ENCODE measurements around the gene FAM3A.

Gene FAM3A

DNA sequence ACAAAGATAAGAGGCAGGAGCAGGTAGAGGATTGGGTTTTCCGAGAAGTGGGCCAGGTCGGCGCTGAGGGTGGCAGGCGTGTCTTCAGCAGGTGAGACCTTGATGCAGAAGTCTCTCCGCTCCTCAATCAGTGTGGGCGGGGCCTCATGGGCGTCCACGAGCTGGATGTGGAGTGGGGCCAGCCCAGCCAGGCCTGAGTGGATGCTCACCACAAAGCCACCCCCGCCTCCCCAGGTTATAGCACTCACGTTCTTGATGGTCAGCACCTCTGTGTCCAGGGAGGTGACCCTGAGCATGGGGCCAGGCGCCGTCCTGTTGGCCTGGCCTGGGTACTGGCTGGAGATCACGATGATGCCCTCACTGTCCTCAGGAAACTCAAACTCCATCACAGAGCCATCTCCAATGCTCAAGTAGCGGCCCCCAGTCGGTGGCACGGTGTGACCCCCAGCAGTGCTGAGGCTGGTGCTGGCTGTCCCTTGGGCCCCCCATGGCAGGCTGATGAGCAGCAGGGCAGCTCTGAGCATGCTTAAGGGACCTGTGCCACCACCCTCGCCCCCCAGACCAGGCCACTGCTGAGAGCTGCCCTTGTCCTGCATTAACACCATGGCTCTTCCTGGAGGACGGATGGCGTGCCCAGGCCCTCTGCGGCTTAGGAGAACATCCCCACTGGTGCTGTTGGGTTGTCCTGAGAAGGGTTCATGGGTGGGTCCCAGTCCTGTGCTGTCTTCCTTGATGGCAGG is 27.5 kb downstream of the FAM3A start:
- Histone ChIP-seq H3K4me1 (ENCODE audit: control insufficient read depth, insufficient read depth, low read length) (peaks cover 5% of the 10 kb centered on the region), H3K27me3 (ENCODE audit: control insufficient read depth, insufficient read depth, low read length, poor library complexity, severe bottlenecking) (peaks cover 9% of the 10 kb centered on the region), H3K9me3 (ENCODE audit: control insufficient read depth, low read length) (no peaks in the 10 kb centered on the region), H3K27ac (ENCODE audit: insufficient read depth, low read depth, low read length, poor library complexity, severe bottlenecking) (no peak overlapping the region), H3K36me3 (ENCODE audit: control insufficient read depth, insufficient read depth, low read length) (no peaks in the 10 kb centered on the region), H3K4me3 (ENCODE audit: insufficient read depth, low read depth, low read length) (no peak overlapping the region)
- 94 to 95% methylated on average over 20 of the region's 20 CpGs for WGBS, 2 experiments

DNA sequence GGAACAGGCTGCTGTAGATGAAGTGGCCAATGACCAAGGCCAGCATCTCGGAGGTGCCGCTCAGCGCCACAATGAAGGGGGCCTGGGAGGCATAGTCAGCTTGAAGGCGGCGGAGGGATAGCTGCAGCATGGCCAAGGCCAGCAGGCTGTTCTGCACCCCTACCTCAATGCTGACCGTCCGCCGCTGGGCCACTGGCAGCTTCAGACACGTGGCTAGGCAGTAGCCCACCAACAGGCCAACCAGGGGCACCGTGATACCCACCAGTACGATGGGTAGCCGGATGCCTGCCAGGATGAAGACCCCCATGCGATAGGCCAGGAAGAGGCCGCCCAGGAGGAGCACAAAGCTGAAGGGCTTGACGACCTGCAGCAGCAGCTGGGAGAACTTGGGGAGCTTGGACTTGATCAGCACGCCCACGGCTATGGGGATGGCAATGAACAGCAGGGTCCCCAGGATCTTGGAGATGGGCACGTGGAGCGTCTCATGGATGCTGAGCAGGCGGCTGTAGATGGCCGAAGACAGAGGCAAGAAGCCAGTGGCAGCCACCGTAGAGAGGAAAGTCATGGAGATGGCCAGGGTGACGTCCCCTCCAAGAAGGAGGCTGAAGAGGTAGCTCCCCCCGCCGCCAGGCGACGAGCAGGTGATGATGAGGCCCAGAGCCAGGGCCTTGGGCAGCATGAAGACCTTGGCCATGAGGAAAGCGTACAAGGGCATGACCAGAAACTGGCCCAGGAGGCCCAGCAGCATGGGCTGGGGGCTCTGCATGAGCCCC is 28.3 kb downstream of the FAM3A start:
- H3K27me3 ChIP-seq (ENCODE audit: control insufficient read depth, insufficient read depth, low read length, poor library complexity, severe bottlenecking) = peaks cover 9% of the 10 kb centered on the region
- 96% methylated on average over 28 of the region's 28 CpGs for WGBS, 2 experiments
- no peak overlapping the region for H3K4me3 ChIP-seq (ENCODE audit: insufficient read depth, low read depth, low read length)
- H3K36me3 ChIP-seq (ENCODE audit: control insufficient read depth, insufficient read depth, low read length) = no peaks in the 10 kb centered on the region
- no peak overlapping the region for H3K27ac ChIP-seq (ENCODE audit: insufficient read depth, low read depth, low read length, poor library complexity, severe bottlenecking)
- H3K4me1 ChIP-seq (ENCODE audit: control insufficient read depth, insufficient read depth, low read length) = peaks cover 5% of the 10 kb centered on the region
- H3K9me3 ChIP-seq (ENCODE audit: control insufficient read depth, low read length) = no peaks in the 10 kb centered on the region

DNA sequence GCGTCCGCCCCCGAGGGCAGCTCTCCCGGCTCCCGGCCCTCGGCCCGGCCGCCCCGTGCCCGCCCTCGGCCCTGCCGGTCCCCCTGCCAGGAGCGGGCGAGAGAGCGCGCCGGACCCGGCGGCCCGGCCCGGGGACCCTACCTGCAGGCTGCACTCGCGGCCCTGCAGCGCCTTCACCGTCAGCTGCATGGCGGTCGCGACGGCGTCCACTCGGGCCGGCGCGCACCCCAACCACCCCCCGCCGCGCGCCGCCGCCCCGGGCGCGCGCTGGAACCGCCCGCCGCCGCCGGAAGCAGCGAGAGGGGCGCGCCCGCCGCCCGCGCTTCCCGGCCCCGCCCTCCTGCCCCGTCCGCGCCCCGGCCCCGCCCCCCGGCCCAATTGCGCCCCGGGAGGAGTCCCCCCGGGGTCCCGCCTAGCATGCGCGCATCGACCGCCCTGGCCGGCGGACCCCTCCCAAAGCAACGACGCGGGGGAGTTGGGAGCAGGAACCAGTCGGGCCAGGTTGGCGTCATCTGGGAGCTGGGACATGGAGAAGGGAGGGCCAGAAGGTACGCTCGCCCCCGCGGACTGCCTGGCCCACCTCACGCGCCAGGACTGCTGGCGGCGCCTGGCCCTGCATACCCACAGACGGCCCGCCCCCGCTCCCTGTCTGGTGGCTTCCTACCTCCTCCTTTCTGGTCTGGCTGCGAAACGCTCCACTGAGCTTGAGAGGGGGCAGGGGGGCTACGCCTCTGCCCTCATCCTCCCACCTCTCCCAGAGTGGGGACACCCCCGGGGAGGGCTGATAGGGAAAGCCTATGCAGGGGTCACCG is 29.4 kb downstream of the FAM3A start, which contains the start of gene UBL4A:
Gene UBL4A (minus strand): TSS at position 220 of the 812 bp plus-strand sequence. CDS start 31 bp downstream, at position 189.
- Histone ChIP-seq H3K4me1 (ENCODE audit: control insufficient read depth, insufficient read depth, low read length) (peaks cover 5% of the 10 kb centered on the region), H3K36me3 (ENCODE audit: control insufficient read depth, insufficient read depth, low read length) (no peaks in the 10 kb centered on the region), H3K27ac (ENCODE audit: insufficient read depth, low read depth, low read length, poor library complexity, severe bottlenecking) (no peak within 1 kb of the TSS)

DNA sequence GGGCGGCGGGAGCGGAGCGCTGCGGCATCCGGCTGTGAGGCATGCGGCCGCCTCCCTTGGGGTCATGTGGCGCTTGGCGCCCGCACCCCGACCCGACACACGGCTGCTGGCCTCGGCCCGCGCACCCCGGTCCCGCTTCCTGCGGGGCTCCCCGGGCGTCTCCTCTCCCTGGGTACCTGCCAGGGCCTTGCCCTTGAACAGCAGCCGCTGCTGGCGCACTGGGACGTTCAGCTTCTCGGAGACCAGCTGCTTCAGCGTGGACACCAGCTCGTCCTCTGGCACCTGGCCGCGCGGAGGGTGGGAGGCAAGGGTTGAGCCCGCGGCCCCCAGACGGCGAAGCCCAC is 30.0 kb downstream of the FAM3A start:
- Histone ChIP-seq H3K27ac (ENCODE audit: insufficient read depth, low read depth, low read length, poor library complexity, severe bottlenecking) (no peak overlapping the region), H3K27me3 (ENCODE audit: control insufficient read depth, insufficient read depth, low read length, poor library complexity, severe bottlenecking) (peaks cover 9% of the 10 kb centered on the region), H3K4me1 (ENCODE audit: control insufficient read depth, insufficient read depth, low read length) (peaks cover 5% of the 10 kb centered on the region), H3K36me3 (ENCODE audit: control insufficient read depth, insufficient read depth, low read length) (no peaks in the 10 kb centered on the region), H3K4me3 (ENCODE audit: insufficient read depth, low read depth, low read length) (peak overlapping the region; percentile 55), H3K9me3 (ENCODE audit: control insufficient read depth, low read length) (no peaks in the 10 kb centered on the region)
- 1 to 2% methylated on average over 35 of the region's 35 CpGs for WGBS, 2 experiments

More for the DNA sequence above, 29.4 kb downstream of the FAM3A start, which contains the start of gene UBL4A:
- 3% methylated on average over 94 to 95 of the region's 95 CpGs for WGBS, 2 experiments
- peaks cover 9% of the 10 kb centered on the region for H3K27me3 ChIP-seq (ENCODE audit: control insufficient read depth, insufficient read depth, low read length, poor library complexity, severe bottlenecking)
- H3K4me3 ChIP-seq (ENCODE audit: insufficient read depth, low read depth, low read length) = peak within 1 kb of the TSS; percentile 55
- H3K9me3 ChIP-seq (ENCODE audit: control insufficient read depth, low read length) = no peaks in the 10 kb centered on the region

DNA sequence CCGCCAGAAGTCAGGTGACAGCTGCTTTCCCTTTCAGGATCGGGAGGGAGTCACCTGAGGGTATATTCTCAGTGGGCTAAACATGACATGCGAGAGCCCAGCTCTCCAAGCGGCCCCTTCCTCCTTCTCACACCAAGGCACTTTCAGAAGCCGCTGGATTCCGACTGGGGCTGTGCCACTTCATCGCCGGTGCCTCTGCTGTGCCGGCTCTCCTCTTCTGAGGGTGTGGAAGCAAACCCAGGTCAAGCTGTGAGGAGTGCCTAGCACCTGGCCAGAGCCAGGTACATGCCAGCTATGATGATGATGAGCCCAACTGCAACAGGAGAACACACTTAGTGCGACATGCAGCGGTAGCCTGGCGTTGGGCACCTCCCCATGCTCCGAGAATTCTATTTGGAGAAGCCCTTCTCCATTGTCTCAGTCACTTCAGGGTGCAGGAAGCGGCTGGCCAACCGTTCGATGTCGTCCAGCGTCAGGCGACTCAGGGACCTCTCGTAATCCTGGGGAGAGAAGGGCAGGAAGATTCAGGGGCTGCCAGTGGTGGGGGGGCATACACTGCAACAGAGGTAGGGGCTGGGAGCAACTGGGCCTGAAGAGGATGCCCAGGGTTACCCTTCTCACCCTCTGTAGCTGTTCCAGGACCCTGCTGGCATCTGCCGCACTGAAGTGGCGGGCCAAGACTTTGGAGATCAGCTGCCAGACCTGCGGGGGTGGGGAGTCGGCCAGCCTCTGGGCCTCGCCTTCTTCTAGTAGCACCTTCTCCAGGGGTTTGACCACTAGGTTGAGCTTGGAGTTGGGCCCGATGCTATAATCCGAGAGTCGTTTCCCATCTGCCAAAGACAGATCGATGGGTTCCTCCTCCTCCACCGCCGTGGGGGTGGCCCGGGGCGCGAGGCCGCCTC is 30.6 kb downstream of the FAM3A start:
- 59 to 62% methylated on average over 35 of the region's 35 CpGs for WGBS, 2 experiments

DNA sequence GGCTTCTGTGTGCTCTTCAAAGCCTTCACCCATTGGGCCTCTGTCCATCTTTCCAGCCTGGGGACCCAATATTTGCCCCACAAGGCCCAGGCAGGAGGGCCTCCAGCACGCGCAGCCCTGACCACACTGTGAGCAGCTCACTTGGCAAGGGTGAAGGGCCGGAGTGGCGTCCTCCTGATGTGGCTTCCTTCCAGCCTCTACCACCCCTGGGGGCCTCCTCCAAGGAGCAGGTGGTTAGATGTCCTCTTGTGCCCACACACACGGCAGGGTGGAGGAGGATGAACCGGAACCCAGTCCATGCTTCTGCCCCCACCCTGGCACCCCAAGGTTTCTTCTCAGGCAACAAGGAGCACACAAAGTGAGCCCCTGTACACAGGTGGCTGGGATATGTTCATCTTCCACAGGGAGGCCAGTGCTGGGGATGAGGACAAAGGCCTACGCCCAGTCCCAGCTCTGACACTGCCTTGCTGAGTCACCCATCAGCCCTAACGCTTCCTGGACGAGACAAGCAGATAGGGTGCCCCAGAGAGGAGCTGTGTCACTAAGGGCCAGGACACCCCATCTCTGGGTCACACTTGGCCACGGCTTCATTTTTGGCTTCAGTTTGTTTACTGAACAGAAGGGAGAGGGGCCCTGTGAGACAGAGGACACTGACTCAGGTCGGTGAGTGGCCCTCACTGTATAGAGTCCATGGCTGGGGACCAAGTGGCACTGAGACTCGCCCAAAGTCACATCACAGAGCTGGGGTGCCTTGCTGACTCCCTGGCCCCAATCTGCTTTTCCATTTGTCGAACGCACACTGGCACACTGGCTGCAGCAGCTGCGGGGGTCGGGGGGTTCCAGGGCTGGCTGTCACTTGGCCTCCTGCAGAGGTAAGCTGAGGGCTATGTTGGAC is 31.5 kb downstream of the FAM3A start:
- no peaks in the 10 kb centered on the region for H3K36me3 ChIP-seq (ENCODE audit: control insufficient read depth, insufficient read depth, low read length)
- H3K4me3 ChIP-seq (ENCODE audit: insufficient read depth, low read depth, low read length) = no peak overlapping the region
- H3K27me3 ChIP-seq (ENCODE audit: control insufficient read depth, insufficient read depth, low read length, poor library complexity, severe bottlenecking) = peaks cover 4% of the 10 kb centered on the region
- H3K27ac ChIP-seq (ENCODE audit: insufficient read depth, low read depth, low read length, poor library complexity, severe bottlenecking) = no peak overlapping the region
- WGBS, 2 experiments = 95 to 96% methylated on average over 16 of the region's 16 CpGs
- H3K9me3 ChIP-seq (ENCODE audit: control insufficient read depth, low read length) = no peaks in the 10 kb centered on the region
- H3K4me1 ChIP-seq (ENCODE audit: control insufficient read depth, insufficient read depth, low read length) = peaks cover 5% of the 10 kb centered on the region

More for the DNA sequence above, 30.6 kb downstream of the FAM3A start:
- peaks cover 5% of the 10 kb centered on the region for H3K4me1 ChIP-seq (ENCODE audit: control insufficient read depth, insufficient read depth, low read length)
- H3K36me3 ChIP-seq (ENCODE audit: control insufficient read depth, insufficient read depth, low read length) = no peaks in the 10 kb centered on the region
- peaks cover 9% of the 10 kb centered on the region for H3K27me3 ChIP-seq (ENCODE audit: control insufficient read depth, insufficient read depth, low read length, poor library complexity, severe bottlenecking)
- H3K4me3 ChIP-seq (ENCODE audit: insufficient read depth, low read depth, low read length) = peak overlapping the region; percentile 55
- no peak overlapping the region for H3K27ac ChIP-seq (ENCODE audit: insufficient read depth, low read depth, low read length, poor library complexity, severe bottlenecking)
- H3K9me3 ChIP-seq (ENCODE audit: control insufficient read depth, low read length) = no peaks in the 10 kb centered on the region

DNA sequence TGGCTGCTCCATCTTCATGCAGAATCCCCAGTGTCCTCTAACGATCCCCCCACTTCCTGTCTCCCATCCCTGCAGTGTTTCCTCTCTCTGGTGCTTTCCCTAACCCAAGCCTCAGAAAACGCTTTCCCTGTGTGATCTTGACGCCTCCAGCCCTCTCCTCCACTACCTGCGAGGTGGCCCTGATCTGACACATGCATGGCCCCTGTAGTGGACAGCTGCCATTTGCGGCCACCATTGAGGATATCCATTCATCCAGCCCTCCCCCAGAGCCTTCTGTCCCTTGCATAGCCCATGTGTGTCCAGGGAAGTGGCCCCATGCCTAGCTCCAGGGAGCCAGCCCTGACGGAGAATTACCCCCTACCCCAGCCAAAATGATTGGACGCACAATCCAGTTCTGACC is 32.7 kb downstream of the FAM3A start:
- H3K36me3 ChIP-seq (ENCODE audit: control insufficient read depth, insufficient read depth, low read length) = no peaks in the 10 kb centered on the region
- peaks cover 4% of the 10 kb centered on the region for H3K27me3 ChIP-seq (ENCODE audit: control insufficient read depth, insufficient read depth, low read length, poor library complexity, severe bottlenecking)
- H3K9me3 ChIP-seq (ENCODE audit: control insufficient read depth, low read length) = no peaks in the 10 kb centered on the region
- WGBS, 2 experiments = 92 to 93% methylated on average over 7 of the region's 7 CpGs
- H3K4me3 ChIP-seq (ENCODE audit: insufficient read depth, low read depth, low read length) = no peak overlapping the region
- H3K27ac ChIP-seq (ENCODE audit: insufficient read depth, low read depth, low read length, poor library complexity, severe bottlenecking) = no peak overlapping the region
- peaks cover 5% of the 10 kb centered on the region for H3K4me1 ChIP-seq (ENCODE audit: control insufficient read depth, insufficient read depth, low read length)

DNA sequence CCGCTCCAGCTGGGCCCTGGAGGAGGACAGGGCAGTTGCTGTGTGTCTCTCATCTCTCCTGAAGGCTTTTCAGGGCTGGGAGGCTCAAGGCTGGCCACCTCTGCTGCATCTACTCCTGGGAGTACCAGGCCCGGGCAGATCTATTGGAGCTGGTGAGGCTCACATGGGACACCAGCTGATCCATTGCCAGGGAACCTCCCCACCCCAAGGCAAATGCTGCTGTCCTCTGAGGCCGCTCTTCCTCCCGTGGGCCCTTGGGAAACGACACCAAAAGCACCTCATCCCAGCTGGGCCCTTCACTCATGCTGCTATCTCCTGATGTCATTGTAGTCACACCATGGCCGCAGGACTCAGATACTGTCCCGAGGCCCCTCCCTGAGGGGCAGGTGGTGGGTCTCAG is 33.2 kb downstream of the FAM3A start:
- Histone ChIP-seq H3K36me3 (ENCODE audit: control insufficient read depth, insufficient read depth, low read length) (no peaks in the 10 kb centered on the region), H3K27me3 (ENCODE audit: control insufficient read depth, insufficient read depth, low read length, poor library complexity, severe bottlenecking) (peaks cover 4% of the 10 kb centered on the region), H3K4me1 (ENCODE audit: control insufficient read depth, insufficient read depth, low read length) (peaks cover 5% of the 10 kb centered on the region), H3K27ac (ENCODE audit: insufficient read depth, low read depth, low read length, poor library complexity, severe bottlenecking) (no peak overlapping the region), H3K4me3 (ENCODE audit: insufficient read depth, low read depth, low read length) (no peak overlapping the region), H3K9me3 (ENCODE audit: control insufficient read depth, low read length) (no peaks in the 10 kb centered on the region)
- 89 to 90% methylated on average over 7 of the region's 7 CpGs for WGBS, 2 experiments
